Neural progenitor cell (in vitro differentiated cells): Measurements from ENCODE around the gene BTK. TPM values are rescaled to one million over a fixed set of nuclear protein-coding genes. Genes with fewer than 3 reads are reported as not detected.

Experiments
- DNase-seq: peaks from one replicate; pipeline ENCODE4 v3.0.0-alpha.2; 2016; ENCODE audit warnings: low spot score
- H2AFZ ChIP-seq: fragments of 200-600 bp; sonication (generic); replicated peaks from 2 replicates; pipeline ENCODE4 v1.6.1; 2016; ENCODE audit warnings: antibody characterized with exemption
- H3F3A ChIP-seq: fragments of 200-600 bp; sonication (generic); 2 replicates; pipeline ENCODE4 v1.6.1; 2016; ENCODE audit warnings: antibody characterized with exemption, low read depth
- H3K27ac ChIP-seq: fragments of 200-600 bp; sonication (generic); 2 replicates; pipeline ENCODE4 v1.5.1; 2016; ENCODE audit warnings: mild to moderate bottlenecking
- H3K27me3 ChIP-seq: fragments of 200-600 bp; sonication (generic); 2 replicates; pipeline ENCODE4 v1.6.1; 2016; ENCODE audit warnings: mild to moderate bottlenecking, moderate library complexity
- H3K36me3 ChIP-seq: fragments of 200-600 bp; sonication (generic); 2 replicates; pipeline ENCODE4 v1.5.1; 2016
- H3K4me1 ChIP-seq: fragments of 200-600 bp; sonication (generic); 2 replicates; pipeline ENCODE4 v1.6.1; 2016; ENCODE audit warnings: mixed run types
- H3K4me2 ChIP-seq: fragments of 200-600 bp; sonication (generic); 2 replicates; pipeline ENCODE4 v1.6.1; 2016
- H3K4me3 ChIP-seq: fragments of 200-600 bp; sonication (generic); 2 replicates; pipeline ENCODE4 v1.5.1; 2016
- H3K79me2 ChIP-seq: fragments of 200-600 bp; sonication (generic); 2 replicates; pipeline ENCODE4 v1.6.1; 2016; ENCODE audit warnings: low read depth
- H3K9ac ChIP-seq: fragments of 200-600 bp; sonication (generic); 2 replicates; pipeline ENCODE4 v1.6.1; 2016
- H3K9me3 ChIP-seq: fragments of 200-600 bp; sonication (generic); 2 replicates; pipeline ENCODE4 v1.5.1; 2016; ENCODE audit warnings: low read depth
- H4K20me1 ChIP-seq: fragments of 200-600 bp; sonication (generic); 2 replicates; pipeline ENCODE4 v1.6.1; 2016; ENCODE audit warnings: low read depth
- H3K27ac Mint-ChIP-seq: 3 replicates; pipeline ENCODE4 v1.8.0; 2021; ENCODE audit warnings: mixed read lengths
- H3K27me3 Mint-ChIP-seq: 2 replicates; pipeline ENCODE4 v1.8.0; 2022; ENCODE audit warnings: low read depth, mild to moderate bottlenecking, inconsistent platforms, moderate library complexity, mixed read lengths; ENCODE audit not compliant: insufficient read depth
- H3K36me3 Mint-ChIP-seq: 3 replicates; pipeline ENCODE4 v1.8.0; 2021; ENCODE audit warnings: mixed read lengths
- H3K4me1 Mint-ChIP-seq: 3 replicates; pipeline ENCODE4 v1.8.0; 2021; ENCODE audit warnings: mixed read lengths
- H3K4me3 Mint-ChIP-seq: 3 replicates; pipeline ENCODE4 v1.8.0; 2021; ENCODE audit warnings: mild to moderate bottlenecking, moderate library complexity, mixed read lengths
- H3K9me3 Mint-ChIP-seq: 3 replicates; pipeline ENCODE4 v1.8.0; 2020; ENCODE audit warnings: mixed read lengths
- EZH2 ChIP-seq: fragments of 200-600 bp; sonication (generic); IDR thresholded peaks from 2 replicates; pipeline ENCODE4 v1.6.1; 2017; ENCODE audit warnings: antibody characterized with exemption, mild to moderate bottlenecking, moderate library complexity
- EZH2phosphoT487 ChIP-seq: fragments of 200-600 bp; sonication (generic); IDR thresholded peaks from 2 replicates; pipeline ENCODE4 v1.6.1; 2017; ENCODE audit warnings: antibody characterized with exemption
- total RNA-seq: library from RNA; depleted of rRNA; stranded (reverse); fragments of >200 nt; gene quantifications from 2 replicates; pipeline ENCODE4 v1.2.3, GENCODE V29; 2015; ENCODE audit warnings: low replicate concordance
- TF ChIP-seq, protein P1 (sequence below): fragments of 200-600 bp; sonication (generic); IDR thresholded peaks from 2 replicates; pipeline ENCODE4 v1.5.1; 2017; ENCODE audit warnings: antibody characterized with exemption, mild to moderate bottlenecking

BTK gene
- total RNA-seq, 1 donor from 2014 or later: not detected

DNA sequence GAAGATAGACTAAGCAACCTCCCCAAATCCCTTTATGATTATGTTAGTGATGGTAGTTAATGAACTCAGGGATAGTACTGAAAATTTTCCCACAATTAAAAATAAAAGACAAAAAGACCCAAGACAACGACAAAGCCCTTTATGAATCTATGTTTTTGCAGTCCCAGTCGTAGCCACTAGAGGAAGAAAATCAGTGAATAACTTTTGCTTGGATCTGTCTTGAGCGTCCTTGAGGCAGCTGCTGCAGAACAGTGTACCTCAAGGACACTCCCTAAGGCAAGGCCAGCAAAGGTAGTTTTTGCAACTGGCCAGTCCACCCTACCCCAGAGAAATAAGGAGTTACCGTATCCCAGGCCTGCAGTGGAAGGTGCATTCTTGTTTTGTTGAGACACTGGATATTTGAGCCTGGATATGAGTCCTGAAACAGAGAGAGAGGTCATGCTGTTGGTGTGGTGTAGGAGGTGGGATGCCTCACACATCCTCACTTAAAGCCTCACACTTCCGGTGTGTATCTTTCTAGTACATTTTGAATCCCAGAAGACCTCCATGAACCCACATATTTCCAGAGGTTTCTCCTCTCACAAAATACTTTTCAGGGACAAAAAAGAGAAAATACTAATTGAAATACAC lies 28.7 kb downstream of the BTK start:
- no peak overlapping the region for H3K4me2 ChIP-seq
- H3K27ac ChIP-seq: no peak overlapping the region
- no peak overlapping the region for H3K27ac Mint-ChIP-seq
- H3K36me3 ChIP-seq: no peaks in the 10 kb centered on the region
- H3K79me2 ChIP-seq: no peaks in the 10 kb centered on the region
- no peaks in the 10 kb centered on the region for H3F3A ChIP-seq
- H3K9me3 Mint-ChIP-seq: peaks cover 8% of the 10 kb centered on the region
- TF ChIP-seq, protein P1, sequence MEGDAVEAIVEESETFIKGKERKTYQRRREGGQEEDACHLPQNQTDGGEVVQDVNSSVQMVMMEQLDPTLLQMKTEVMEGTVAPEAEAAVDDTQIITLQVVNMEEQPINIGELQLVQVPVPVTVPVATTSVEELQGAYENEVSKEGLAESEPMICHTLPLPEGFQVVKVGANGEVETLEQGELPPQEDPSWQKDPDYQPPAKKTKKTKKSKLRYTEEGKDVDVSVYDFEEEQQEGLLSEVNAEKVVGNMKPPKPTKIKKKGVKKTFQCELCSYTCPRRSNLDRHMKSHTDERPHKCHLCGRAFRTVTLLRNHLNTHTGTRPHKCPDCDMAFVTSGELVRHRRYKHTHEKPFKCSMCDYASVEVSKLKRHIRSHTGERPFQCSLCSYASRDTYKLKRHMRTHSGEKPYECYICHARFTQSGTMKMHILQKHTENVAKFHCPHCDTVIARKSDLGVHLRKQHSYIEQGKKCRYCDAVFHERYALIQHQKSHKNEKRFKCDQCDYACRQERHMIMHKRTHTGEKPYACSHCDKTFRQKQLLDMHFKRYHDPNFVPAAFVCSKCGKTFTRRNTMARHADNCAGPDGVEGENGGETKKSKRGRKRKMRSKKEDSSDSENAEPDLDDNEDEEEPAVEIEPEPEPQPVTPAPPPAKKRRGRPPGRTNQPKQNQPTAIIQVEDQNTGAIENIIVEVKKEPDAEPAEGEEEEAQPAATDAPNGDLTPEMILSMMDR: peak; percentile 38
- TF ChIP-seq EZH2phosphoT487: no peak
- H3K4me1 ChIP-seq: no peaks in the 10 kb centered on the region
- no peak overlapping the region for H3K4me3 ChIP-seq
- no peaks in the 10 kb centered on the region for H3K36me3 Mint-ChIP-seq
- H3K27me3 Mint-ChIP-seq: peaks cover 2% of the 10 kb centered on the region
- H3K4me3 Mint-ChIP-seq: no peak overlapping the region
- no peaks in the 10 kb centered on the region for H4K20me1 ChIP-seq
- no peaks in the 10 kb centered on the region for H3K9me3 ChIP-seq
- no peak overlapping the region for H2AFZ ChIP-seq
- no peak overlapping the region for H3K9ac ChIP-seq
- peak; percentile 3 for DNase-seq
- no peaks in the 10 kb centered on the region for H3K27me3 ChIP-seq
- peaks cover 2% of the 10 kb centered on the region for H3K4me1 Mint-ChIP-seq

DNA sequence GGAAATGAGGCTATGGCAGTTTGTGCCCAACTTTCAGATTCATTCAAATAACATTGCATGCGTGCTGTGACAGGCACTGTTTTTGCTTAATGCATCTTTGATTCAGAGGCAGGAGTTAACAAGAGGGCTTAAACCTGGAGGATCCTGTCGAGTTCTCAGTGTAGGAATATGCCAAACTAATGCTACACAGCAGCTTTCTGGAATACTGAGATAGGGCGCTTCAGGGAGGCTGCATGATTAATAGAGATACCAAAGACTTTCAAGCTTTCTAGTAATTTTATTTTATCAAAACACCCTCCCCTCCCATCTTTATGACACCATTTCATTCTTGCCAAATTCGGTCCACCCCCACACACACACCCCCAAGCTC lies 36.8 kb downstream of the BTK start:
- no peak overlapping the region for H3K9ac ChIP-seq
- DNase-seq: no peak
- TF ChIP-seq EZH2phosphoT487 (no peak), EZH2 (no peak)
- TF ChIP-seq, protein P1: no peak
- peaks cover 36% of the 10 kb centered on the region for H3K79me2 ChIP-seq
- Mint-ChIP-seq H3K9me3 (no peaks in the 10 kb centered on the region), H3K4me1 (peaks cover 19% of the 10 kb centered on the region), H3K27me3 (no peaks in the 10 kb centered on the region), H3K36me3 (no peaks in the 10 kb centered on the region), H3K4me3 (peak overlapping the region; percentile 90), H3K27ac (peak overlapping the region; percentile 79)
- H3K4me3 ChIP-seq: peak overlapping the region; percentile 73
- no peaks in the 10 kb centered on the region for H3F3A ChIP-seq
- no peaks in the 10 kb centered on the region for H4K20me1 ChIP-seq
- H3K27me3 ChIP-seq: no peaks in the 10 kb centered on the region
- H3K9me3 ChIP-seq: no peaks in the 10 kb centered on the region
- H3K4me2 ChIP-seq: peak overlapping the region; percentile 78
- no peak overlapping the region for H3K27ac ChIP-seq
- H3K36me3 ChIP-seq: no peaks in the 10 kb centered on the region
- peak overlapping the region; percentile 92 for H2AFZ ChIP-seq
- H3K4me1 ChIP-seq: peaks cover 9% of the 10 kb centered on the region

DNA sequence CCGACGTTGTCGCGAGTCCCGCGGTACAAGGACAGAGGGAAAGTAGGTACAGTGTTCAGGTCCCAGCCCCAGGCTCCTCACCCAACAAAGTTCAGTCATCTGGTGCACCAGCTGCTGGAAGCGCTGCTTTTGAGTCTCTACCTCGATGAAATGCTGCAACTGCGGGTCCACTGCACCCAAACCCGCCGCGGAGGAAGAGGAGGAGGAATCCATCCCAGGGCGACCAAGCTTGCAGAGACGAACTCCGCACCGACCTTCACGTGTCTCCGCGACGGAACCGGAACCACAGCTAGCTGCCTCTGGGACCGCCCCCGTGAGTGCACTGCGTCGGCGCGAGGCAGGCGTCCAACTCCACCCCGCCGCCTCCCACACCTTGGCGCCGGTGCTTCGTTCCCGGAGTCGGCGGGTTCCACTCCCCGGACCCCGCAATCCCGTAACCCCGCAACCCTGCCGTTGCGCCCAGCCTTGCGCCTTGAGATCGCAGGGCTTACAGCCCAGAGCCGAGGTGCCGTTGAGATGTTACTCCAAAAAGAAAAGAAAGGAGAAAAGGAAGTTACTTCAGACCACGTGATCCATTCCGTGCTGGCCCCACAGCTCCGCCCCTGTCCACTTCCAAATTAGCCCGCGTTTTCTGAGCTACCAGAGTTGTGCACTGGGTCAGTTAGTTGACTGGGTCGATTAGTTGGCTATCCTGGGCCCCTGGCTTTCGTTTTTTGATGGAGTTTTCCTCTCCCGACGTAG lies 37.4 kb downstream of the BTK start, which contains the start of gene TIMM8A:
TIMM8A (minus strand) TSS at position 291 of the 741 bp plus-strand sequence; CDS start at position 213, 78 bp downstream.
- H3K36me3 ChIP-seq: no peaks in the 10 kb centered on the region

More for the DNA sequence above, 37.4 kb downstream of the BTK start, which contains the start of gene TIMM8A:
- Histone ChIP-seq H4K20me1 (no peaks in the 10 kb centered on the region), H3K4me3 (peak within 1 kb of the TSS; percentile 73), H3K4me1 (peaks cover 9% of the 10 kb centered on the region), H3K9me3 (no peaks in the 10 kb centered on the region), H3K9ac (peak within 1 kb of the TSS; percentile 68), H2AFZ (peak within 1 kb of the TSS; percentile 92), H3K79me2 (peaks cover 36% of the 10 kb centered on the region), H3K4me2 (peak within 1 kb of the TSS; percentile 78), H3K27ac (no peak within 1 kb of the TSS), H3F3A (no peaks in the 10 kb centered on the region), H3K27me3 (no peaks in the 10 kb centered on the region)
- DNase-seq: peak; percentile 70
- no peaks in the 10 kb centered on the region for H3K9me3 Mint-ChIP-seq
- no peaks in the 10 kb centered on the region for H3K36me3 Mint-ChIP-seq
- no peaks in the 10 kb centered on the region for H3K27me3 Mint-ChIP-seq
- TF ChIP-seq, protein P1: no peak
- no peak for TF ChIP-seq EZH2
- TF ChIP-seq EZH2phosphoT487: no peak
- H3K4me3 Mint-ChIP-seq: peak within 1 kb of the TSS; percentile 90
- peaks cover 17% of the 10 kb centered on the region for H3K4me1 Mint-ChIP-seq
- H3K27ac Mint-ChIP-seq: peak within 1 kb of the TSS; percentile 79
